Lower leg skin (tissue), 3 donors: ENCODE results near the gene ALDH18A1.

Experiments used
- POLR2A ChIP-seq, 2 donors: fragments of 450-650 bp; IDR thresholded peaks; one replicate each; pipeline ENCODE4 v1.6.1; 2016 to 2017; ENCODE audit warnings: antibody characterized with exemption in 2 of 2, mild to moderate bottlenecking in 1 of 2, moderate library complexity in 1 of 2
- TF ChIP-seq, protein P1 (sequence below), 3 donors: fragments of 450-650 bp; IDR thresholded peaks; one replicate each; pipeline ENCODE4 v1.5.1; 2016; ENCODE audit warnings: antibody characterized with exemption in 3 of 3, mild to moderate bottlenecking in 3 of 3, moderate library complexity in 2 of 3

DNA sequence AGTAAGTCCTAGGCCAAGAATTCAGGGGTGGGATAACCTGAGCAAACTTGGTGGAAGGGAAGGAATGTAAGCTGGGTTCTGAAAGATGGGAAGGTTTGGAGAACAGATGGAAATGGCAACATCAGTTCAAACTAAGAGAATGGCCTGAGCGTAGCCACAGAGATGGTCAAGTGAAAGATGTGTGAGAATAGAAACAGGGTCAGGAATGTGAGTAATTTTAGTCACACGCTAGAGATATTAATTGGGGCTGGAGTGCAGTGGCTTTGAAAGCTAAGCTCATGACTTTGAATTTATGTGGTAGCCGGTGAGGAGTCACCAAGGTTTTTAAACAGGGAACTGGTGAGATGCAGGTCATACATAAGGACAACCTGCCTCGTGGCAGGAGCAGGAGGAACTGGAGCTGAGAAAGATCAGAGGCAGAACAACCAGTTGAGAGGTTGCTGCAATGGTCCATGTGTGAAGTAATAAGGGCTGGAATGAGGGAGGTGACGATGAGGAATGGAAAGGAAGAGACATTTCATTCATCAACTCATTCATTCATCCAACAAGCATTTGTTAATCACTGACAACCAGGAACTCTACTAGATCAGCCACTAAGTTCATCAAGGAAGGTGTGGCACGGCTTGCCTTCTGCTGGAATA lies 82.4 kb downstream of the ALDH18A1 start:
- no peak for TF ChIP-seq POLR2A (IDR thresholded peaks at IDR 0.05)
- TF ChIP-seq, protein P1, sequence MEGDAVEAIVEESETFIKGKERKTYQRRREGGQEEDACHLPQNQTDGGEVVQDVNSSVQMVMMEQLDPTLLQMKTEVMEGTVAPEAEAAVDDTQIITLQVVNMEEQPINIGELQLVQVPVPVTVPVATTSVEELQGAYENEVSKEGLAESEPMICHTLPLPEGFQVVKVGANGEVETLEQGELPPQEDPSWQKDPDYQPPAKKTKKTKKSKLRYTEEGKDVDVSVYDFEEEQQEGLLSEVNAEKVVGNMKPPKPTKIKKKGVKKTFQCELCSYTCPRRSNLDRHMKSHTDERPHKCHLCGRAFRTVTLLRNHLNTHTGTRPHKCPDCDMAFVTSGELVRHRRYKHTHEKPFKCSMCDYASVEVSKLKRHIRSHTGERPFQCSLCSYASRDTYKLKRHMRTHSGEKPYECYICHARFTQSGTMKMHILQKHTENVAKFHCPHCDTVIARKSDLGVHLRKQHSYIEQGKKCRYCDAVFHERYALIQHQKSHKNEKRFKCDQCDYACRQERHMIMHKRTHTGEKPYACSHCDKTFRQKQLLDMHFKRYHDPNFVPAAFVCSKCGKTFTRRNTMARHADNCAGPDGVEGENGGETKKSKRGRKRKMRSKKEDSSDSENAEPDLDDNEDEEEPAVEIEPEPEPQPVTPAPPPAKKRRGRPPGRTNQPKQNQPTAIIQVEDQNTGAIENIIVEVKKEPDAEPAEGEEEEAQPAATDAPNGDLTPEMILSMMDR (IDR thresholded peaks at IDR 0.05): no peak
